Panc1 (cell line): ENCODE results near the gene PITPNM2.

Experiments used
- POLR2AphosphoS5 ChIP-seq: IDR thresholded peaks from 2 replicates; pipeline ENCODE4 v1.6.1; 2012; ENCODE audit warnings: mild to moderate bottlenecking, low read depth, low read length, moderate library complexity
- TF ChIP-seq, protein P1 (sequence below): fragments of 450-650 bp; IDR thresholded peaks from 2 replicates; pipeline ENCODE4 v1.5.1; 2017; ENCODE audit warnings: mild to moderate bottlenecking

GRCh38 chr12:123113026-123113425 lies 37.9 kb downstream of the PITPNM2 start:
- TF ChIP-seq, protein P1, sequence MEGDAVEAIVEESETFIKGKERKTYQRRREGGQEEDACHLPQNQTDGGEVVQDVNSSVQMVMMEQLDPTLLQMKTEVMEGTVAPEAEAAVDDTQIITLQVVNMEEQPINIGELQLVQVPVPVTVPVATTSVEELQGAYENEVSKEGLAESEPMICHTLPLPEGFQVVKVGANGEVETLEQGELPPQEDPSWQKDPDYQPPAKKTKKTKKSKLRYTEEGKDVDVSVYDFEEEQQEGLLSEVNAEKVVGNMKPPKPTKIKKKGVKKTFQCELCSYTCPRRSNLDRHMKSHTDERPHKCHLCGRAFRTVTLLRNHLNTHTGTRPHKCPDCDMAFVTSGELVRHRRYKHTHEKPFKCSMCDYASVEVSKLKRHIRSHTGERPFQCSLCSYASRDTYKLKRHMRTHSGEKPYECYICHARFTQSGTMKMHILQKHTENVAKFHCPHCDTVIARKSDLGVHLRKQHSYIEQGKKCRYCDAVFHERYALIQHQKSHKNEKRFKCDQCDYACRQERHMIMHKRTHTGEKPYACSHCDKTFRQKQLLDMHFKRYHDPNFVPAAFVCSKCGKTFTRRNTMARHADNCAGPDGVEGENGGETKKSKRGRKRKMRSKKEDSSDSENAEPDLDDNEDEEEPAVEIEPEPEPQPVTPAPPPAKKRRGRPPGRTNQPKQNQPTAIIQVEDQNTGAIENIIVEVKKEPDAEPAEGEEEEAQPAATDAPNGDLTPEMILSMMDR: no peak
- TF ChIP-seq POLR2AphosphoS5: no peak
